Measurements from ENCODE around the gene ANKRD61. TPM values are rescaled to one million over a fixed set of nuclear protein-coding genes. Genes with fewer than 3 reads are reported as not detected.

Gene ANKRD61
- polyA plus RNA-seq, 4 donors = 0.25 to 2.6 (median 0.67) TPM; not detected in 1

DNA sequence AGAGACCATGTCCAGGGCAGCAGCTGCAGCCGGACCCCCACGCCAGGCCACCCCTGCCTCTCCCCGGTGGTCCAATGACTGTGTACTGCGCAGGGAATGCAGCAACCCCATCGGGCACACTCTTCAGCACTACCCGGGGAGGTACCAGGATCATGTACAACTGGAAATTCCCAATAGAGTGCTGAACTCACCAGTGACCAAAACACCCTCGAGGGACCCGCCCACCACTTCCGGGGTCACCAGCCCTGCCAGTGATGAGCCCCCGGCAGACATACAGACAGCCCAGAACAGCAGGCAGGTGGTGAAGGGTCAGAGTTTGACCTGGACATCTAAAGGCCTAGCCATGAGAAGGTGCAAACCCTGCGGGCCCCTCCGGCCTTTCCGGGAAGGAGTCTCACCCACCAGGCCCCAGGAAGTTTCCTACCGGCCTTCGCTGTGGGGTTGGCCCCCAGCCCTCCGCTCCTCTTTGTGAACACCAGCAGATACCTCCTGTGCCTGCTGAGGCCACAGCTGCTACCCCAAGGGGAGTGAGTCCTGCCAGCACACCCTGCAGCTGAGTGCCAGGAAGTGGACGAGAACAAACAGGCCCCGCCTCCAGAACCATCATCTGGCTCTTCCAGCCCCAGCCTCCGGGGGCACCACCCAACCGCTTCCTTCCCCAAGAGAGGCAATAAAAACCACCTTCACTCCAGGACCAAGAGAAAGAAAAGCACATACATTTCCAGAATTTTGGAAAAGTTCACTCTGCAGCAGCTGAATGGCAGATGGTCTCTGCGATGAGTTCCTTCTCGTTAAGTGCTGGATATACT, 5.0 kb upstream of the ANKRD61 start:
- Histone ChIP-seq H3K27me3 (ENCODE audit: control insufficient read depth in 3 of 3, insufficient read depth in 3 of 3, low read length in 3 of 3) (no peaks in the 10 kb centered on the region), H3K36me3 (ENCODE audit: control insufficient read depth in 3 of 3, insufficient read depth in 2 of 3, low read depth in 1 of 3, low read length in 3 of 3) (peaks cover 25 to 83% (median 26%) of the 10 kb centered on the region in 3 donors), H3K27ac (ENCODE audit: low read depth in 1 of 3, low read length in 2 of 3) (peak overlapping the region in 2 of 3 donors; percentile 50 to 71), H3K4me3 (ENCODE audit: low read depth in 1 of 3, low read length in 3 of 3) (peak overlapping the region in 2 of 3 donors; percentile 4 to 12), H3K4me1 (ENCODE audit: control insufficient read depth in 3 of 3, insufficient read depth in 2 of 3, low read depth in 1 of 3, low read length in 2 of 3) (no peaks in the 10 kb centered on the region), H3K9me3 (ENCODE audit: control insufficient read depth in 2 of 2, insufficient read depth in 1 of 2, low read depth in 1 of 2, low read length in 1 of 2) (no peaks in the 10 kb centered on the region)
- DNase-seq (peak; percentile 54 to 66), FAIRE-seq (no peak)
- 71 to 77% (median 76%) methylated on average over 22 of the region's 22 CpGs for WGBS, 3 donors

- Histone ChIP-seq H3K4me3 (ENCODE audit: low read depth in 1 of 3, low read length in 3 of 3) (no peak overlapping the region), H3K9me3 (ENCODE audit: control insufficient read depth in 2 of 2, insufficient read depth in 1 of 2, low read depth in 1 of 2, low read length in 1 of 2) (no peaks in the 10 kb centered on the region), H3K27ac (ENCODE audit: low read depth in 1 of 3, low read length in 2 of 3) (peak overlapping the region in 2 of 3 donors; percentile 8 to 71), H3K27me3 (ENCODE audit: control insufficient read depth in 3 of 3, insufficient read depth in 3 of 3, low read length in 3 of 3) (no peaks in the 10 kb centered on the region), H3K4me1 (ENCODE audit: control insufficient read depth in 3 of 3, insufficient read depth in 2 of 3, low read depth in 1 of 3, low read length in 2 of 3) (no peaks in the 10 kb centered on the region), H3K36me3 (ENCODE audit: control insufficient read depth in 3 of 3, insufficient read depth in 2 of 3, low read depth in 1 of 3, low read length in 3 of 3) (peaks cover 19 to 85% (median 26%) of the 10 kb centered on the region in 3 donors)
- 78 to 84% (median 81%) methylated on average over 12 of the region's 12 CpGs for WGBS, 3 donors
- FAIRE-seq (no peak), DNase-seq (no peak)
Observed at GRCh38 chr7:6026820-6027311, 4.3 kb upstream of the ANKRD61 start.

GRCh38 chr7:6027806-6028365, 3.3 kb upstream of the ANKRD61 start:
- WGBS, 3 donors = 93 to 100% (median 94%) methylated on average over 1 of the region's 1 CpG
- no peak overlapping the region for H3K27ac ChIP-seq (ENCODE audit: low read depth in 1 of 3, low read length in 2 of 3)
- no peak for FAIRE-seq

DNA sequence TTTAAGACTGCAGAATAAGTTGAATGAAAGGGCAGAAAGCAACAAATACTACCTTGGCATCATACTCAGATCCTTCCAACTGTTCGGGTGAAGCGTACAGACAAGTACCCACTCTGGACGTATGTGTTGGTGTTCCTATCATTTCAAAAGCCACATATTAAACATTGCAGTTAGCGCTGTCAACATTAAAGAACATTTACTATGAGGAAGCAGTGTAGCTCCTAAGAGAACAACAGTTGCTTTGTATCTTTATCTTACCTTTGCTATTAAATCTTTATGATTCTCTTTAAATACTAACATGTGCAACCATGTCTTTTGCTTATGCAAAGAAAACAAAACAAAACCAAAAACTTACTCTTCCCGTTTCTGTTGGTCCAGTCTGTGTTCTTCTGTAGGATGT, 2.6 kb upstream of the ANKRD61 start:
- FAIRE-seq = no peak
- Histone ChIP-seq H3K27me3 (ENCODE audit: control insufficient read depth in 3 of 3, insufficient read depth in 3 of 3, low read length in 3 of 3) (no peaks in the 10 kb centered on the region), H3K4me3 (ENCODE audit: low read depth in 1 of 3, low read length in 3 of 3) (no peak overlapping the region), H3K36me3 (ENCODE audit: control insufficient read depth in 3 of 3, insufficient read depth in 2 of 3, low read depth in 1 of 3, low read length in 3 of 3) (peaks cover 10 to 74% (median 13%) of the 10 kb centered on the region in 3 donors), H3K4me1 (ENCODE audit: control insufficient read depth in 3 of 3, insufficient read depth in 2 of 3, low read depth in 1 of 3, low read length in 2 of 3) (no peaks in the 10 kb centered on the region), H3K27ac (ENCODE audit: low read depth in 1 of 3, low read length in 2 of 3) (no peak overlapping the region), H3K9me3 (ENCODE audit: control insufficient read depth in 2 of 2, insufficient read depth in 1 of 2, low read depth in 1 of 2, low read length in 1 of 2) (no peaks in the 10 kb centered on the region)
- WGBS, 3 donors = 65 to 72% (median 72%) methylated on average over 5 of the region's 5 CpGs
- no peak for DNase-seq

More at GRCh38 chr7:6027806-6028365, 3.3 kb upstream of the ANKRD61 start:
- Histone ChIP-seq H3K4me1 (ENCODE audit: control insufficient read depth in 3 of 3, insufficient read depth in 2 of 3, low read depth in 1 of 3, low read length in 2 of 3) (no peaks in the 10 kb centered on the region), H3K4me3 (ENCODE audit: low read depth in 1 of 3, low read length in 3 of 3) (no peak overlapping the region), H3K9me3 (ENCODE audit: control insufficient read depth in 2 of 2, insufficient read depth in 1 of 2, low read depth in 1 of 2, low read length in 1 of 2) (no peaks in the 10 kb centered on the region), H3K36me3 (ENCODE audit: control insufficient read depth in 3 of 3, insufficient read depth in 2 of 3, low read depth in 1 of 3, low read length in 3 of 3) (peaks cover 15 to 79% (median 18%) of the 10 kb centered on the region in 3 donors), H3K27me3 (ENCODE audit: control insufficient read depth in 3 of 3, insufficient read depth in 3 of 3, low read length in 3 of 3) (no peaks in the 10 kb centered on the region)
- DNase-seq = no peak

DNA sequence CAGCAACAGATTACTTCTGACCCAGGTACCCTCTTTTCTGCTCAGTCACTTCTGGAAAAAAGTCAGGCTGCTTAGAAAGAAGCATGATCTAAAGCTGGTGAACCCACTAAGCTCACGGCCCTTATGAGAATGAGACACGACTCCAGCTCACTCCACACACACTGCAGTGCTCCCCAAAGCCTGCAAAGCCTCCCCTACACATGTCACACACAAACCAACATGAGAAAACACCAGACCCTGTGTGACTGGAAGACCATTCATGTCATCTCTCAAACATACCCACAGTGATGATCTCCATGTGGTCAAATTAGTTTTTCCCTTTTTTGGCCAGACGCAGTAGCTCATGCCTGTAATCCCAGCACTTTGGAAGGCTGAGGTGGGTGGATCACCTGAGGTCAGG, 391 bp downstream of the ANKRD61 start:
- Histone ChIP-seq H3K4me1 (ENCODE audit: control insufficient read depth in 3 of 3, insufficient read depth in 2 of 3, low read depth in 1 of 3, low read length in 2 of 3) (no peaks in the 10 kb centered on the region), H3K27ac (ENCODE audit: low read depth in 1 of 3, low read length in 2 of 3) (no peak overlapping the region), H3K9me3 (ENCODE audit: control insufficient read depth in 2 of 2, insufficient read depth in 1 of 2, low read depth in 1 of 2, low read length in 1 of 2) (no peaks in the 10 kb centered on the region), H3K27me3 (ENCODE audit: control insufficient read depth in 3 of 3, insufficient read depth in 3 of 3, low read length in 3 of 3) (no peaks in the 10 kb centered on the region), H3K4me3 (ENCODE audit: low read depth in 1 of 3, low read length in 3 of 3) (no peak overlapping the region), H3K36me3 (ENCODE audit: control insufficient read depth in 3 of 3, insufficient read depth in 2 of 3, low read depth in 1 of 3, low read length in 3 of 3) (peaks cover 9 to 66% (median 28%) of the 10 kb centered on the region in 3 donors)
- FAIRE-seq (no peak), DNase-seq (no peak)
- 87 to 94% (median 93%) methylated on average over 3 of the region's 3 CpGs for WGBS, 3 donors

- H3K4me3 ChIP-seq (ENCODE audit: low read depth in 1 of 3, low read length in 3 of 3) = no peak overlapping the region
- no peaks in the 10 kb centered on the region for H3K4me1 ChIP-seq (ENCODE audit: control insufficient read depth in 3 of 3, insufficient read depth in 2 of 3, low read depth in 1 of 3, low read length in 2 of 3)
- H3K27ac ChIP-seq (ENCODE audit: low read depth in 1 of 3, low read length in 2 of 3) = no peak overlapping the region
- peaks cover 9 to 65% (median 26%) of the 10 kb centered on the region in 3 donors for H3K36me3 ChIP-seq (ENCODE audit: control insufficient read depth in 3 of 3, insufficient read depth in 2 of 3, low read depth in 1 of 3, low read length in 3 of 3)
- no peaks in the 10 kb centered on the region for H3K27me3 ChIP-seq (ENCODE audit: control insufficient read depth in 3 of 3, insufficient read depth in 3 of 3, low read length in 3 of 3)
- FAIRE-seq = no peak
- H3K9me3 ChIP-seq (ENCODE audit: control insufficient read depth in 2 of 2, insufficient read depth in 1 of 2, low read depth in 1 of 2, low read length in 1 of 2) = no peaks in the 10 kb centered on the region
- WGBS, 3 donors = 69 to 85% (median 84%) methylated on average over 5 of the region's 5 CpGs
- no peak for DNase-seq
Observed at GRCh38 chr7:6032167-6032566, 991 bp downstream of the ANKRD61 start.

DNA sequence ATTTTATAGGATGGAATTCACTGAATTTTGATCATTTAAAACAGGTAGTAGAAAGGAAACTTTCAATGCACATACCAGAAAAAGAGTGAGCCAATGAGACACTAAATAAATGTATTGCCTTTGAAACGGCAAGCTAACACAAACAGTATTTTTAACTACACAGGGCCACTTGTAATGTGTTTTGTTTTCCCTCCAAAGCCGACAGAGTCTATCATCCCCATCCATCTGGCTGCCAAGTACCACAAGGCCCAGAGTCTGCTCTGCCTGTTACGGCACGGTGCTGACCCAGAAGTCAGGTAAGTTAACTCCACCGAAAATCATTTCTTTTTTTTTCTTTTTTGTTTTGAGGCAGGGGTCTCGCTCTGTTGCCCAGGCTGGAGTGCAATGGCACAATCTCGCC, 1.5 kb downstream of the ANKRD61 start:
- Histone ChIP-seq H3K27me3 (ENCODE audit: control insufficient read depth in 3 of 3, insufficient read depth in 3 of 3, low read length in 3 of 3) (no peaks in the 10 kb centered on the region), H3K9me3 (ENCODE audit: control insufficient read depth in 2 of 2, insufficient read depth in 1 of 2, low read depth in 1 of 2, low read length in 1 of 2) (no peaks in the 10 kb centered on the region), H3K27ac (ENCODE audit: low read depth in 1 of 3, low read length in 2 of 3) (no peak overlapping the region), H3K4me1 (ENCODE audit: control insufficient read depth in 3 of 3, insufficient read depth in 2 of 3, low read depth in 1 of 3, low read length in 2 of 3) (no peaks in the 10 kb centered on the region), H3K4me3 (ENCODE audit: low read depth in 1 of 3, low read length in 3 of 3) (no peak overlapping the region), H3K36me3 (ENCODE audit: control insufficient read depth in 3 of 3, insufficient read depth in 2 of 3, low read depth in 1 of 3, low read length in 3 of 3) (peaks cover 9 to 62% (median 25%) of the 10 kb centered on the region in 3 donors)
- WGBS, 3 donors = 88 to 90% (median 89%) methylated on average over 7 of the region's 7 CpGs
- no peak for FAIRE-seq
- DNase-seq = no peak

GRCh38 chr7:6035165-6035564, 4.0 kb downstream of the ANKRD61 start:
- Histone ChIP-seq H3K27ac (ENCODE audit: low read depth in 1 of 3, low read length in 2 of 3) (no peak overlapping the region), H3K27me3 (ENCODE audit: control insufficient read depth in 3 of 3, insufficient read depth in 3 of 3, low read length in 3 of 3) (no peaks in the 10 kb centered on the region), H3K36me3 (ENCODE audit: control insufficient read depth in 3 of 3, insufficient read depth in 2 of 3, low read depth in 1 of 3, low read length in 3 of 3) (peaks cover 10 to 61% (median 29%) of the 10 kb centered on the region in 3 donors), H3K4me1 (ENCODE audit: control insufficient read depth in 3 of 3, insufficient read depth in 2 of 3, low read depth in 1 of 3, low read length in 2 of 3) (no peaks in the 10 kb centered on the region), H3K9me3 (ENCODE audit: control insufficient read depth in 2 of 2, insufficient read depth in 1 of 2, low read depth in 1 of 2, low read length in 1 of 2) (no peaks in the 10 kb centered on the region), H3K4me3 (ENCODE audit: low read depth in 1 of 3, low read length in 3 of 3) (no peak overlapping the region)
- 92 to 97% (median 93%) methylated on average over 10 of the region's 10 CpGs for WGBS, 3 donors
- DNase-seq (no peak), FAIRE-seq (no peak)

Measured in small intestine (tissue), 7 donors.